HUES48 (cell line): ENCODE results near the gene PDC.
A peak's percentile ranks its signal among the peaks of the same experiment; 100 is the strongest.

Source experiments
- H3K27ac ChIP-seq: one replicate; pipeline ENCODE4 v1.7.0; 2013; ENCODE audit warnings: low read depth, low read length, inconsistent platforms
- H3K27me3 ChIP-seq: 2 replicates; pipeline ENCODE4 v1.6.1; 2013; ENCODE audit warnings: mild to moderate bottlenecking, low read length; ENCODE audit not compliant: control insufficient read depth, insufficient read depth
- H3K36me3 ChIP-seq: 2 replicates; pipeline ENCODE4 v1.6.1; 2013; ENCODE audit warnings: low read length; ENCODE audit not compliant: control insufficient read depth, insufficient read depth
- H3K4me1 ChIP-seq: 2 replicates; pipeline ENCODE4 v1.6.1; 2013; ENCODE audit warnings: mild to moderate bottlenecking, low read length; ENCODE audit not compliant: control insufficient read depth, insufficient read depth
- H3K4me3 ChIP-seq: 2 replicates; pipeline ENCODE4 v1.5.1; 2013; ENCODE audit warnings: mild to moderate bottlenecking, low read depth, low read length
- H3K9ac ChIP-seq: 2 replicates; pipeline ENCODE4 v1.6.1; 2013; ENCODE audit warnings: mild to moderate bottlenecking, low read depth, low read length, moderate library complexity
- H3K9me3 ChIP-seq: 2 replicates; pipeline ENCODE4 v1.6.1; 2013; ENCODE audit warnings: low read length; ENCODE audit not compliant: control insufficient read depth, insufficient read depth

PDC gene

DNA sequence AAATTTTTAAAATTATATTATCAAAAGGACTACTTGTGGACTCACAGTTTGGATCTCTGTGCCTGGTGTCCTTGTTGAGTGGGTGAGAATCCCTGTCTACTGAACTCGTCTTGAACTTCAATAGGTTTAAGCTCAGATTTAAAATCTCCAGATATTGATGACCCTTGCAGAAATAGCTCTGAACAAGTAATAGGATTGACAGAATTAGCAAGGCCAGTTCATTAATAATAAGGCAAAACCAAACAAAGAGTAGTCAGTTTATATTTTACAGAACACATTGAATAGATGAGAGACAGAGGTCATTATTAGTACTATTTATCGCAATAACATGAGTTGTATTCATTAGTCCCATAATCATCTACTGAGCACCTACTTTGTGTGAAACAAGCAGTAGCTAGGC is at the start of gene PDC:
PDC (minus strand) TSS at position 101 of the 400 bp plus-strand sequence. CDS start 11,655 bp downstream, outside the sequence.
- Histone ChIP-seq H3K4me1 (peaks cover 9% of the 10 kb centered on the region; the same call in 1 of the 2 replicates), H3K4me3 (no peak within 1 kb of the TSS), H3K36me3 (no peaks in the 10 kb centered on the region), H3K9ac (no peak within 1 kb of the TSS), H3K27ac (no peak within 1 kb of the TSS), H3K9me3 (no peaks in the 10 kb centered on the region), H3K27me3 (no peaks in the 10 kb centered on the region)

DNA sequence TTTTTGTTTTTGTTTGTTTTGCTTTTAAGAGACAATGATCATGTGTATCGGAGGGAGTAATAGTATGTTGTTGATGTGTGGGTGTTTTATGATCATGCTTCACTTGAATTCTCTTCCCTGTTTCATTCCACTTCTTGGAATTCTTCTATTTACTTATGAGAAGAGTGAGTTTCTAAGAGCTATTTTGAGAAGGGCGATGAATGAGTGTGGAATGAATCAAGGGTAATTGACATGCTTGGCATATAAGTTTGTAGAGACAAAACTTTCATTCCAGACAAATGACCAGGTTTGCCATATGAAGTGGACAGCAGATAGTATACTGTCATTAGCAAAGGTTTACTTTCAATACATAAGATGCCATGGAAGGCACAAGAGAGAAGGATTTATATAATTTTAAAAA is 42.3 kb upstream of the PDC start:
- H3K9ac ChIP-seq: no peak overlapping the region
- peaks cover 24% of the 10 kb centered on the region for H3K4me1 ChIP-seq
- no peak overlapping the region for H3K27ac ChIP-seq
- no peak overlapping the region for H3K4me3 ChIP-seq
- H3K9me3 ChIP-seq: no peaks in the 10 kb centered on the region
- H3K36me3 ChIP-seq: no peaks in the 10 kb centered on the region
- H3K27me3 ChIP-seq: no peaks in the 10 kb centered on the region

DNA sequence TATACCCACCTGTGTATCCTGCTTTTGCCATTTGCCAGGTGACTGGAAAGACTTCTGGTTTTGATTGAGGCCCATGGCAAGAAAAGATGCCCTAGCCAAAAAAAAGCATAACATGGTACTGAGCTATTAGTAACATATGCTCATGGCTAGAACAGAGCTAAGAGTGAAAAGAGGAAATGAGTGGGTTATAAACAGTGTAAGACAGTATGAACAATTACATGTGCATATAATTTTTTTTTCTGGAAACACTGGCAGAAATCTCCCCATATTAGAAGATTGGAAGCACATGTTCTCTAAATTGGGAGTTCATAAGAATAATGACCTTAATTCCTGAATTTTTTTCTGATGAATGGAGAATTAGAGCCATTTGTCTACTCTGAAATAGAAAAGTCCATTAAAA is 41.2 kb upstream of the PDC start:
- Histone ChIP-seq H3K9me3 (no peaks in the 10 kb centered on the region), H3K4me3 (no peak overlapping the region), H3K27ac (no peak overlapping the region), H3K4me1 (peaks cover 24% of the 10 kb centered on the region), H3K9ac (no peak overlapping the region), H3K36me3 (no peaks in the 10 kb centered on the region), H3K27me3 (no peaks in the 10 kb centered on the region)

DNA sequence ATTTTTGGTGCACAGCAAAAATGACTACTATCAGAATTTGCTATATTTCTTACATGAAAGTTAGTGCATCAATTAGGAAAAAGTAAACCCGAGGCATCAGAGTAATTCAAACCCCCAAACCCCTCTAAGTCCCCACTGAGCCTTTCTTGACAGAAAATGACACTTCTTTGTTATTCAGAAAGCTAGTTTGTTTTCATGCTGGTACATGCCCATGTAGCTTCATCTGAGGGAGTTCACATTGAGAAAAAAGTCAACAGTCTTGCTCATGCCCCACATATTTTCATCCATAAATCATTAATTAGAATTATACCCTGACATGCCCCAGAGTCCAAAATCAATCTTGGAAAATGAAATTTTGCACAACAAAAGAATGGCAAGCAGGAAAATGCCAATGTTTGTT is 39.9 kb upstream of the PDC start:
- H3K4me3 ChIP-seq: no peak overlapping the region

DNA sequence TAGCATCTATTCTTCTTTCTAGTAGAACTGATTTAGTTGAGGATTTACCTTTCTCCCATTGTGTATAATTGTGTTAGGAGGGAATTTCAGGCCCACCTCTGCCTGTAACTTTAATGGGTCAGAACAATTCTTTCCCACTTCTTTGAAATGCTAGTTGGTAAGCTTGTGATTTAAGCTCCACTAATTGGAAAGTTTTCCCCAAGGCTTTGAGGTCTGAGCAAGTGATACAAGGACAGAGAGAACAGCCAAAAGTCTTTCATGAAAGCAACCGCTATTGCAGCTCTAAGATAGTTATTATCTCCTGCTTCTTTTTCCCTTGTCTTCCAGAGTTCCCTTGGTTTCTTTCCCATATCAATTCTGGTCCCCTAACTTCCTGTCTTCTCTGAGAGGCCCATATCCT is 38.7 kb upstream of the PDC start:
- Histone ChIP-seq H3K4me3 (no peak overlapping the region), H3K36me3 (no peaks in the 10 kb centered on the region), H3K9me3 (no peaks in the 10 kb centered on the region), H3K27ac (peak overlapping the region; percentile 30), H3K4me1 (peaks cover 24% of the 10 kb centered on the region), H3K9ac (no peak overlapping the region), H3K27me3 (no peaks in the 10 kb centered on the region)

More for the DNA sequence above, 39.9 kb upstream of the PDC start:
- no peaks in the 10 kb centered on the region for H3K27me3 ChIP-seq
- H3K4me1 ChIP-seq: peaks cover 24% of the 10 kb centered on the region
- no peaks in the 10 kb centered on the region for H3K36me3 ChIP-seq
- no peak overlapping the region for H3K9ac ChIP-seq
- H3K9me3 ChIP-seq: no peaks in the 10 kb centered on the region
- H3K27ac ChIP-seq: peak overlapping the region; percentile 63

DNA sequence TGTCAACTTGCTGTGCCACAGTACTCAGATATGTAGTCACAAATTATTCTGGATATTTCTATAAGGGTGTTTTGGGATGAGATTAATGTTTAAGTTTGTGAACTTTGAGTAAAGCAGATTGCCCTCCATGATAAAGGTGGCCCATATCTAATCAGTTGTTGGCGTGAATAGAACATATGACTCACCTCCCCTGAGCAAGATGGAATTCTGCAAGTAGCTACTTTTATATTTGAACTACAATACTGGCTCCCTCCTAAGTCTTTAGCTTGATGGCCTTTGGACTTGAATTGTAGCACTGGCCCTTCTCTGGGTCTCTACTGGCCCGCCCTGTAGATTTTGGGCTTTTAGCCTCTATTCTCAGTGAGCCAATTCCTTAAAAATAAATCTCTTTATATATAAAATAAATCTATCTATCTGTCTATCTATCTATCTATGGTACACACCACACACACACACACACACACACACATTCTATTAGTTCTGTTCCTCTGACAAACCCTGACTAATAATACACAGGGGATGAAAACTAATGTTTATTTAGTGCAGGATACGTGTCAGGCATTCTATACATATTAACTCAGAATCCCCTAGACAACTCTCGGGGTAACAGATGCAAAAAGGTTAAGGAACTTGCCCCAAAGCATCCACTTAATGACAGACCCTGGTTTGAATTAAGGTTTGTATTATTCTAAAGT is 37.9 kb upstream of the PDC start:
- H3K27ac ChIP-seq: peak overlapping the region; percentile 30
- no peak overlapping the region for H3K4me3 ChIP-seq
- no peak overlapping the region for H3K9ac ChIP-seq
- H3K4me1 ChIP-seq: peaks cover 24% of the 10 kb centered on the region
- no peaks in the 10 kb centered on the region for H3K9me3 ChIP-seq
- no peaks in the 10 kb centered on the region for H3K36me3 ChIP-seq
- H3K27me3 ChIP-seq: no peaks in the 10 kb centered on the region

DNA sequence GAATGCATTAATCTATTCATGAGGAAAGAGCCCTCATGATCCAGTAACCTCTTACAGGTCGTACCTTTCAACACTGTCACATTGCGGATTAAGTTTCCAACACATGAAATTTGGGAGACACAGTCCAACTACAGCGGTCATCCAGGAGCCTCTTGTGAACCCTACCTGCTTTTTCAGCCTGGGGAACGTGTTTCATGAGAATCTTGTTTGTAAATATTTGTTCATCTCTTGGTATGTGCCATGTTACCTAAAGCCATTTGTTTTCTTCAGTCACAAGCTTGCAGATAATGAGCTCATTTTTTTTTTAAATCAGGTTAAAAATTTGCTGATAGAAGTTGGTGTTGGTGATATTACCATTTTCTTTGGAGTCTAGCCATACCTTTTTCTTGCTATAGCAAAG is 37.2 kb upstream of the PDC start:
- H3K36me3 ChIP-seq: no peaks in the 10 kb centered on the region
- H3K4me3 ChIP-seq: no peak overlapping the region
- H3K4me1 ChIP-seq: peaks cover 24% of the 10 kb centered on the region
- H3K9me3 ChIP-seq: no peaks in the 10 kb centered on the region
- H3K9ac ChIP-seq: no peak overlapping the region
- no peak overlapping the region for H3K27ac ChIP-seq
- no peaks in the 10 kb centered on the region for H3K27me3 ChIP-seq

DNA sequence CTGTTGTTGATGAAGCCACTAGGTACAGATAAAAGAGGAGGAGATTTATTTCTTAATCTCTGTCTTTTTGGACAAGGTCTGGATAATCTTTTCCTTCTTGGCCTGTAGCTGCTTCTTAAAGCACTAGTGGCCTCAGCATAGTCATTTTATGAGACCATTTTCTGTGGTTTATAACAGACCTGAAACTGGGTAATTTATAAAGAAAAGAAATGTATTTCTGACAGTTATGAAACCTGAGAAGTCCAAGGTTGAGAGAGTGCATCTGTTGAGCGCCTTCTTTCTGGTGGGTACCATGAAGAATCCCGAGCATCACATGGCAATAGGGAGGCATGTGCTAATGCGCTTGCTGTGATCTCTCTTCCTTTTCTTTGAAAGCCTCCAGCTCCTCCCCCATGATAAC is 36.7 kb upstream of the PDC start:
- Histone ChIP-seq H3K27me3 (no peaks in the 10 kb centered on the region), H3K9me3 (no peaks in the 10 kb centered on the region), H3K27ac (no peak overlapping the region), H3K9ac (no peak overlapping the region), H3K36me3 (no peaks in the 10 kb centered on the region), H3K4me1 (peaks cover 24% of the 10 kb centered on the region), H3K4me3 (no peak overlapping the region)

DNA sequence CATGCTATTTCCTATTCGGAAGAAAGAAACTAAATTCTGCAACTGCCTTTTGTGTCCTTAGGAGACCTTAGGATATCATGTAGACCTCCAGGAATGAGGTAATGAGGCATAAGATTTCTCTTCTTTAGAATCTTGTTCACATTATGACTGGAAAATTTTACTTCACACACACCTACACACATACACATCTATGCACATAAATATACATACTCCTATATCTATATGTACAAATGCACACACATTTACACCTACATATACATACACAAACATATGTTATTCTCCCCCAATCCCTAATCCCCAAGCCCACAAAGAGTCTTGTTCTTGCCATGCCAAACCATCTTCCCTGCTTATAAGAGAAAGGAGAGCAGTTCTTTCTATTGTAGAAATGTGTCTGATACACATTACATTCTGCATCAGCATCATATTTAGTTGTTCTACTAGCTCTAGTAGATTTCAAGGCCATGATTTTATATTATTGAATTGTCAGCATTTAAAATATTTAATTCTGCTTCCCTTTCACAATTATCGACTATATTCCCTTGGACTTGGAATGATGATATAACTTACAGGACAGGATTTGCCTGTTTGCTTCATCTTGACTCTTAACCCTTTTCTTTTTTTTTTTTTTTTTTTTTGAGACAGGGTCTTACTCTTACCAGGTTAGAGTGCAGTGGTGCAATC is 35.4 kb upstream of the PDC start:
- no peaks in the 10 kb centered on the region for H3K9me3 ChIP-seq
- H3K4me1 ChIP-seq: peaks cover 23% of the 10 kb centered on the region
- H3K27ac ChIP-seq: no peak overlapping the region
- no peaks in the 10 kb centered on the region for H3K36me3 ChIP-seq
- H3K4me3 ChIP-seq: no peak overlapping the region
- H3K27me3 ChIP-seq: no peaks in the 10 kb centered on the region
- no peak overlapping the region for H3K9ac ChIP-seq

DNA sequence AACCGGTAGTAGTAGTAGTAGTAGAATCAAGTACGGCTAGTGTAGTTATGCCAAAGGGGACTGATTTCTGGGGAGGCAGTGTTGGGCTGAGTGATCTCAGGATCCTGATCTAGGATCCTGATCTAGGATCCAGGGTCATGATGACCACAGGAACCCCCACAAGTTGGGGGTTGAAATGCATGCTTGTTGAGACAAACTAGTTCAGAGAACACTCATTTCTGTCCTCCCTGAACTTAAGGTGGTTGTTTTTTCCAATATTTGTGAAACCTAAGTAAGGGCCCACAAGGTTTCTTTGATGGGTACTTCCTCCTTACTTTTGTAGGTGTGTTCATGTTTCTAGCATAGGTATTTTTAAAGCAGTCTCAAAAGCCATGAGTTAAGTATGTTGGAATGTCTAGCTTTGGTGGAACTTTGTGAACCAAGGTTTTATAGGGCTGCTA is 33.9 kb upstream of the PDC start:
- no peaks in the 10 kb centered on the region for H3K9me3 ChIP-seq
- H3K4me3 ChIP-seq: no peak overlapping the region
- no peak overlapping the region for H3K9ac ChIP-seq
- H3K4me1 ChIP-seq: peaks cover 8% of the 10 kb centered on the region; the same call in 1 of the 2 replicates
- H3K36me3 ChIP-seq: no peaks in the 10 kb centered on the region
- no peaks in the 10 kb centered on the region for H3K27me3 ChIP-seq
- H3K27ac ChIP-seq: no peak overlapping the region

DNA sequence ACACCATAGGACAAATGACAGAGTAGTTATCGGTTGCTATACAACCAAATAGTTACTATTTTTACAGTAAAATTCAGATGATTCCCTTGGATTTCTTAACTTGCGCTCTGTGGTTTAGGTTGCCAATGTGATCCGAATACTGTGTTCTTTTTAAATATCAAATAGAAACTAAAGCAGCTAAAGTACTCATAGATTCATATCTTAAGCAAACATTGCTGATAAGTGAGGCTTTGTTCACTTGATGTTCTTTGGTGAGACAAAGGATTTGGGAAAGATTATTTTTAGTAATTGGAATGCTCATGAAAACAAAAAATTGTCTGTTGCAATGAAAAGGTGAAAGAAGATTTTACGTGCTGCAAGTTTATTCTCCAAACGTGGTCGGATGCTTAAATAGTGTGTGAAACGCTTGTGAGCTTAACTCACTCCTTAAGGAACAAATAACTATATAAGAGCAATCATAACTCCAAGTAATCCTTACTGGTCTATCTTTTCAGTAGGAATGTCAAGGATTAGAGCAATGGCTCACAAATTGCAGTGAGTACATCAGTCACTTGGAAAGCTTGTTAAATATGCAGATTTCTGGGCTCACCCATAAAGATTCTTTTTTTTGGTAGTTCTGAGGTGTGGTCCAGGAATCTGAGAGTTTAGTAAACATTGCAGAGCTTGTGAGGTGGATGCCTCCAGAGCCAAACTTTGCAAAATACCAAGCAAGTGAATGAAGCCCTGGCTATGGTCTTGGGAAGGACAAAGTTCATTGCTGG is 31.8 kb upstream of the PDC start:
- Histone ChIP-seq H3K4me1 (no peaks in the 10 kb centered on the region), H3K4me3 (no peak overlapping the region), H3K27ac (no peak overlapping the region), H3K36me3 (no peaks in the 10 kb centered on the region), H3K27me3 (no peaks in the 10 kb centered on the region), H3K9ac (no peak overlapping the region), H3K9me3 (no peaks in the 10 kb centered on the region)
